ENCODE measurements around the gene TRMT13.

TRMT13 gene

DNA sequence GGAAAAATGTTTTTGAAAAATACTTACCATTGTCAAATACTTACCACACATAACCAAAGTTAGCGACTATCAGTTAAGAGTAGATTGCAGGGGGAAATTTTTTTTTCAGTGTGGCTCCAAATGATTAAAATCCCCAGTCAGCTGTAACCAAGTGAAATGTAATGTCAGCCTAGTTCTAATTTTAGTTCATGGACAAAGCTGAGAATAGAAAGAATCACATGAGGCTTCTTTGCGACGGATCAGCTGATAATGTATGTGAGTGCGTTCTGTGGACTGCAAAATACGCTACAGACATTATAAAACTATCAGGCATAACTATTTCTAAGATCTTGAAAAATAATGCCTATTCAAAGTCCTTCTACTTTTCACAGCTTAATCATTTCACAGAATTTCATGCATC, 45.1 kb downstream of the TRMT13 start, which contains the start of gene LRRC39:
Gene LRRC39 (minus strand): TSS at position 166 of the 400 bp plus-strand sequence. CDS start 9,740 bp downstream, outside the sequence.
- H3K4me3 ChIP-seq (ENCODE audit: low read depth, low read length, poor library complexity, severe bottlenecking) = no peak within 1 kb of the TSS
- no peaks in the 10 kb centered on the region for H3K79me2 ChIP-seq (ENCODE audit: insufficient read depth, low read length)
- no peaks in the 10 kb centered on the region for H4K20me1 ChIP-seq (ENCODE audit: insufficient read depth, low read length)
- H3K27ac ChIP-seq (ENCODE audit: low read depth, low read length, poor library complexity, severe bottlenecking) = no peak within 1 kb of the TSS
- H3K9me3 ChIP-seq (ENCODE audit: low read length) = no peaks in the 10 kb centered on the region
- no peak within 1 kb of the TSS for H2AFZ ChIP-seq (ENCODE audit: low read length)
- H3K4me1 ChIP-seq (ENCODE audit: insufficient read depth, low read length, severe bottlenecking) = no peaks in the 10 kb centered on the region
- H3K9me2 ChIP-seq (ENCODE audit: low read depth, low read length) = no peaks in the 10 kb centered on the region
- H3K36me3 ChIP-seq (ENCODE audit: insufficient read depth, low read length) = no peaks in the 10 kb centered on the region
- no peak within 1 kb of the TSS for H3K9ac ChIP-seq (ENCODE audit: low read length)
- TF ChIP-seq, protein P1, sequence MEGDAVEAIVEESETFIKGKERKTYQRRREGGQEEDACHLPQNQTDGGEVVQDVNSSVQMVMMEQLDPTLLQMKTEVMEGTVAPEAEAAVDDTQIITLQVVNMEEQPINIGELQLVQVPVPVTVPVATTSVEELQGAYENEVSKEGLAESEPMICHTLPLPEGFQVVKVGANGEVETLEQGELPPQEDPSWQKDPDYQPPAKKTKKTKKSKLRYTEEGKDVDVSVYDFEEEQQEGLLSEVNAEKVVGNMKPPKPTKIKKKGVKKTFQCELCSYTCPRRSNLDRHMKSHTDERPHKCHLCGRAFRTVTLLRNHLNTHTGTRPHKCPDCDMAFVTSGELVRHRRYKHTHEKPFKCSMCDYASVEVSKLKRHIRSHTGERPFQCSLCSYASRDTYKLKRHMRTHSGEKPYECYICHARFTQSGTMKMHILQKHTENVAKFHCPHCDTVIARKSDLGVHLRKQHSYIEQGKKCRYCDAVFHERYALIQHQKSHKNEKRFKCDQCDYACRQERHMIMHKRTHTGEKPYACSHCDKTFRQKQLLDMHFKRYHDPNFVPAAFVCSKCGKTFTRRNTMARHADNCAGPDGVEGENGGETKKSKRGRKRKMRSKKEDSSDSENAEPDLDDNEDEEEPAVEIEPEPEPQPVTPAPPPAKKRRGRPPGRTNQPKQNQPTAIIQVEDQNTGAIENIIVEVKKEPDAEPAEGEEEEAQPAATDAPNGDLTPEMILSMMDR (IDR thresholded peaks at IDR 0.05; ENCODE audit: low read length) = no peak
- TF ChIP-seq EZH2 (IDR thresholded peaks at IDR 0.05; ENCODE audit: borderline replicate concordance, low read length) = no peak
- H3F3A ChIP-seq (ENCODE audit: insufficient read depth, low read length) = no peaks in the 10 kb centered on the region
- H3K27me3 ChIP-seq (ENCODE audit: insufficient read depth, low read length) = no peaks in the 10 kb centered on the region
- H3K4me2 ChIP-seq (ENCODE audit: low read length) = no peak within 1 kb of the TSS

DNA sequence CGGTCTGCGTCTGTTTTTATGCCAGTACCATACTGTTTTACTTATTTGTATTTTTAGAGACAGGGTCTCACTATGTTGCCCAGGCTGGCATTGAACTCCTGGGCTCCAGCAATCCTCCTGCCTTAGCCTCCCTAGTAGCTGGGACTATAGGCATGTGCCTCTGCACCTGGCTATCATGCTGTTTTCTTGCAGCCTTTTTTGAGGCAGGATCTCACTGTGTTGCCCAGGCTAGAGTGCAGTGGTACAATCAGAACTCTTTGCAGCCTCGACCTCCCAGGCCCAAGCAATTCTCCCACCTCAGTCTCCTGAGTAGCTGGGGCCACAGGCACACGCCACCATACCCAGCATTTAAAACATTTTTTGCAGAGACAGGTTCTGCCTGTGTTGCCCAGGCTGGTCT, 50.4 kb downstream of the TRMT13 start:
- H3K79me2 ChIP-seq (ENCODE audit: insufficient read depth, low read length) = no peaks in the 10 kb centered on the region
- no peaks in the 10 kb centered on the region for H3K36me3 ChIP-seq (ENCODE audit: insufficient read depth, low read length)
- H2AFZ ChIP-seq (ENCODE audit: low read length) = no peak overlapping the region
- no peaks in the 10 kb centered on the region for H3F3A ChIP-seq (ENCODE audit: insufficient read depth, low read length)
- H3K4me3 ChIP-seq (ENCODE audit: low read depth, low read length, poor library complexity, severe bottlenecking) = no peak overlapping the region
- H3K4me1 ChIP-seq (ENCODE audit: insufficient read depth, low read length, severe bottlenecking) = peaks cover 10% of the 10 kb centered on the region
- H3K27ac ChIP-seq (ENCODE audit: low read depth, low read length, poor library complexity, severe bottlenecking) = no peak overlapping the region
- no peak overlapping the region for H3K9ac ChIP-seq (ENCODE audit: low read length)
- TF ChIP-seq, protein P1 (IDR thresholded peaks at IDR 0.05; ENCODE audit: low read length) = no peak
- TF ChIP-seq EZH2 (IDR thresholded peaks at IDR 0.05; ENCODE audit: borderline replicate concordance, low read length) = no peak
- no peaks in the 10 kb centered on the region for H3K9me3 ChIP-seq (ENCODE audit: low read length)
- no peaks in the 10 kb centered on the region for H3K27me3 ChIP-seq (ENCODE audit: insufficient read depth, low read length)
- H3K4me2 ChIP-seq (ENCODE audit: low read length) = no peak overlapping the region
- H3K9me2 ChIP-seq (ENCODE audit: low read depth, low read length) = no peaks in the 10 kb centered on the region
- no peaks in the 10 kb centered on the region for H4K20me1 ChIP-seq (ENCODE audit: insufficient read depth, low read length)

DNA sequence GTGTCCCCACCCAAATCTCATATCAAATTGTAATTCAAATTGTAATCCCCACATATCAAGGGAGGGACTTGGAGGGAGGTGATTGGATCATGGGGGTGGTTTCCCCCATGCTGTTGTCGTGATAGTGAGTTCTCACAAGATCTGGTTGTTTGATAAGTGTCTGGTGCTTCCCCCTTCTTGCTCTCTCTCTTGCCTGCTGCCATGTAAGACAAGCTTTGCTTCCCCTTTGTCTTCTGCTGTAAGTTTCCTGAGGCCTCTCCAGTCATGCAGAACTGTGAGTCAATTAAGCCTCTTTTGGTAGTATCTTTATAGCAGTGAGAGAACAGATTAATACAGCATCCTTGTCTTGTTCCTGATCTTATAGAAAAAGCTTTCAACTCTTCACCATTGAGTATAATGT, 51.6 kb downstream of the TRMT13 start:
- Histone ChIP-seq H3K4me2 (ENCODE audit: low read length) (no peak overlapping the region), H3K79me2 (ENCODE audit: insufficient read depth, low read length) (no peaks in the 10 kb centered on the region), H4K20me1 (ENCODE audit: insufficient read depth, low read length) (no peaks in the 10 kb centered on the region), H3K9me3 (ENCODE audit: low read length) (no peaks in the 10 kb centered on the region), H3K27ac (ENCODE audit: low read depth, low read length, poor library complexity, severe bottlenecking) (no peak overlapping the region), H3K9ac (ENCODE audit: low read length) (no peak overlapping the region), H2AFZ (ENCODE audit: low read length) (no peak overlapping the region), H3K4me1 (ENCODE audit: insufficient read depth, low read length, severe bottlenecking) (peaks cover 10% of the 10 kb centered on the region), H3K4me3 (ENCODE audit: low read depth, low read length, poor library complexity, severe bottlenecking) (no peak overlapping the region), H3K27me3 (ENCODE audit: insufficient read depth, low read length) (no peaks in the 10 kb centered on the region), H3K9me2 (ENCODE audit: low read depth, low read length) (no peaks in the 10 kb centered on the region), H3K36me3 (ENCODE audit: insufficient read depth, low read length) (no peaks in the 10 kb centered on the region), H3F3A (ENCODE audit: insufficient read depth, low read length) (no peaks in the 10 kb centered on the region)
- TF ChIP-seq EZH2 (IDR thresholded peaks at IDR 0.05; ENCODE audit: borderline replicate concordance, low read length) = no peak
- TF ChIP-seq, protein P1 (IDR thresholded peaks at IDR 0.05; ENCODE audit: low read length) = no peak

Measured in OCI-LY1 (cell line).